A549 (cell line): Measurements from ENCODE around the gene LRRC28. TPM values are rescaled to one million over a fixed set of nuclear protein-coding genes. Genes with fewer than 3 reads are reported as not detected.

Experiments used
- polyA plus RNA-seq, 4 experiments: library from polyadenylated mRNA; depleted of rRNA in 3 of 4; stranded (reverse); fragments of >200 nt; fragmentation: RNase III in 1 of 4; extraction: RNeasy Plus Mini Kit Qiagen cat#74134 plus additional on column Dnase treatment in 1 of 4; gene quantifications; 2 replicates in 3 of 4; 3 replicates in 1 of 4; pipeline ENCODE4 v1.2.3, GENCODE V29; 2011 to 2017

LRRC28 gene
- polyA plus RNA-seq, 2 of the 4 experiments (the other 2 are of a cell fraction), result 19.6 to 62.4 TPM

Other genes starting within 250 kb of the LRRC28 start
- gene PGPEP1L, start 243.7 kb upstream of the LRRC28 start, polyA plus RNA-seq (2011; rRNA removed), result not detected in 2 replicates
- gene PGPEP1L, start 243.7 kb upstream of the LRRC28 start, polyA plus RNA-seq (2017; fragmentation: RNase III; extraction: RNeasy Plus Mini Kit Qiagen cat#74134 plus additional on column Dnase treatment), result not detected in 3 replicates
- gene SYNM, start 146.4 kb upstream of the LRRC28 start, polyA plus RNA-seq (2011; rRNA removed), result 22.6 and 23.7 TPM in 2 replicates
- gene SYNM, start 146.4 kb upstream of the LRRC28 start, polyA plus RNA-seq (2017; fragmentation: RNase III; extraction: RNeasy Plus Mini Kit Qiagen cat#74134 plus additional on column Dnase treatment), result 34.1 to 37.7 TPM (median 34.2 TPM) in 3 replicates
- gene TTC23, start 1.9 kb upstream of the LRRC28 start, polyA plus RNA-seq (2011; rRNA removed), result 7.0 and 18.7 TPM in 2 replicates
- 16.5 to 17.4 TPM (median 17.4 TPM) in 3 replicates for gene TTC23, start 1.9 kb upstream of the LRRC28 start, polyA plus RNA-seq (2017; fragmentation: RNase III; extraction: RNeasy Plus Mini Kit Qiagen cat#74134 plus additional on column Dnase treatment)